Measurements from ENCODE around the gene BMPR1A.

Gene BMPR1A

GRCh38 chr10:86793696-86794095 lies 37.3 kb downstream of the BMPR1A start:
- in situ Hi-C loops (cut with MboI; ENCODE audit: low sequenced_read_pairs, unreplicated experiment), result no loop called here

GRCh38 chr10:86795353-86795752 lies 38.9 kb downstream of the BMPR1A start:
- no peak for DNase-seq (ENCODE audit: low spot score)
- TF ChIP-seq CTCF (IDR thresholded peaks at IDR 0.05; ENCODE audit: borderline replicate concordance, control extremely low read depth, extremely low read depth, insufficient read depth, missing control alignments), result no peak
- in situ Hi-C loops (cut with MboI; ENCODE audit: low sequenced_read_pairs, unreplicated experiment), result no loop called here

More at GRCh38 chr10:86793696-86794095, 37.3 kb downstream of the BMPR1A start:
- no peak for TF ChIP-seq CTCF (IDR thresholded peaks at IDR 0.05; ENCODE audit: borderline replicate concordance, control extremely low read depth, extremely low read depth, insufficient read depth, missing control alignments)
- no peak for DNase-seq (ENCODE audit: low spot score)

GRCh38 chr10:86798025-86798424 lies 41.6 kb downstream of the BMPR1A start:
- no peak for DNase-seq (ENCODE audit: low spot score)
- in situ Hi-C loops (cut with MboI; ENCODE audit: low sequenced_read_pairs, unreplicated experiment), result no loop called here
- TF ChIP-seq CTCF (IDR thresholded peaks at IDR 0.05; ENCODE audit: borderline replicate concordance, control extremely low read depth, extremely low read depth, insufficient read depth, missing control alignments), result no peak

- in situ Hi-C loops (cut with MboI; ENCODE audit: low sequenced_read_pairs, unreplicated experiment), result no loop called here
- TF ChIP-seq CTCF (IDR thresholded peaks at IDR 0.05; ENCODE audit: borderline replicate concordance, control extremely low read depth, extremely low read depth, insufficient read depth, missing control alignments), result no peak
- DNase-seq (ENCODE audit: low spot score), result peak; percentile 36
Observed at GRCh38 chr10:86798611-86799010, 42.2 kb downstream of the BMPR1A start.

GRCh38 chr10:86799188-86799845 lies 42.9 kb downstream of the BMPR1A start:
- in situ Hi-C loops (cut with MboI; ENCODE audit: low sequenced_read_pairs, unreplicated experiment), result no loop called here
- no peak for TF ChIP-seq CTCF (IDR thresholded peaks at IDR 0.05; ENCODE audit: borderline replicate concordance, control extremely low read depth, extremely low read depth, insufficient read depth, missing control alignments)

GRCh38 chr10:86801995-86802394 lies 45.6 kb downstream of the BMPR1A start:
- no peak for DNase-seq (ENCODE audit: low spot score)
- in situ Hi-C loops (cut with MboI; ENCODE audit: low sequenced_read_pairs, unreplicated experiment), result no loop called here
- no peak for TF ChIP-seq CTCF (IDR thresholded peaks at IDR 0.05; ENCODE audit: borderline replicate concordance, control extremely low read depth, extremely low read depth, insufficient read depth, missing control alignments)

More at GRCh38 chr10:86799188-86799845, 42.9 kb downstream of the BMPR1A start:
- DNase-seq (ENCODE audit: low spot score), result no peak

Data from GM13976 (cell line).